Measurements from ENCODE around the gene RGS6.

GRCh38 chr14:72420749-72421474 lies 488.7 kb downstream of the RGS6 start:
- TF ChIP-seq CTCF (conservative IDR thresholded peaks at IDR 0.05; ENCODE audit: low read length) (peak; percentile 97), EZH2phosphoT487 (IDR thresholded peaks at IDR 0.05; ENCODE audit: borderline replicate concordance, low read depth, low read length) (no peak)

Measured in OCI-LY7 (cell line).